ENCODE results near the gene WDR37. TPM values are rescaled to one million over a fixed set of nuclear protein-coding genes. Genes with fewer than 3 reads are reported as not detected.

The WDR37 gene
- total and polyA plus RNA-seq, 2 experiments from 2014 or later, result 13.7 to 16.5 TPM

- Histone ChIP-seq H3K79me2 (ENCODE audit: insufficient read depth) (no peaks in the 10 kb centered on the region), H3K9ac (no peak overlapping the region), H3K4me2 (ENCODE audit: unreplicated experiment) (no peak overlapping the region), H3K36me3 (ENCODE audit: low read depth) (peaks cover 13% of the 10 kb centered on the region; the same call in 1 of the 2 replicates), H4K20me1 (ENCODE audit: insufficient read depth) (no peaks in the 10 kb centered on the region), H3K9me3 (ENCODE audit: low read depth) (no peaks in the 10 kb centered on the region), H3F3A (ENCODE audit: insufficient read depth) (peaks cover 8% of the 10 kb centered on the region; the same call in 1 of the 2 replicates), H3K4me3 (no peak overlapping the region), H3K4me1 (ENCODE audit: insufficient read depth) (no peaks in the 10 kb centered on the region), H3K27ac (no peak overlapping the region), H3K9me2 (ENCODE audit: insufficient read depth) (no peaks in the 10 kb centered on the region), H2AFZ (no peak overlapping the region), H3K27me3 (replicated peaks; ENCODE audit: insufficient read depth) (no peaks in the 10 kb centered on the region)
- in situ Hi-C loops (cut with MboI), result no loop called here
- TF ChIP-seq EZH2 (IDR thresholded peaks at IDR 0.05; ENCODE audit: insufficient read depth, poor library complexity, severe bottlenecking) (no peak), EZH2phosphoT487 (IDR thresholded peaks at IDR 0.05; ENCODE audit: insufficient read depth, low read depth) (no peak)
- no peak for DNase-seq
- 95 to 96% methylated on average over 10 of the region's 10 CpGs for whole genome bisulfite sequencing, 2 experiments (ENCODE audit: low coverage in 1 of 2, low lambda C conversion rate in 2 of 2, missing lambda C conversion rate in 2 of 2)
These were observed 74.0 kb downstream of the WDR37 start for GRCh38 chr10:1130226-1130625.

DNA sequence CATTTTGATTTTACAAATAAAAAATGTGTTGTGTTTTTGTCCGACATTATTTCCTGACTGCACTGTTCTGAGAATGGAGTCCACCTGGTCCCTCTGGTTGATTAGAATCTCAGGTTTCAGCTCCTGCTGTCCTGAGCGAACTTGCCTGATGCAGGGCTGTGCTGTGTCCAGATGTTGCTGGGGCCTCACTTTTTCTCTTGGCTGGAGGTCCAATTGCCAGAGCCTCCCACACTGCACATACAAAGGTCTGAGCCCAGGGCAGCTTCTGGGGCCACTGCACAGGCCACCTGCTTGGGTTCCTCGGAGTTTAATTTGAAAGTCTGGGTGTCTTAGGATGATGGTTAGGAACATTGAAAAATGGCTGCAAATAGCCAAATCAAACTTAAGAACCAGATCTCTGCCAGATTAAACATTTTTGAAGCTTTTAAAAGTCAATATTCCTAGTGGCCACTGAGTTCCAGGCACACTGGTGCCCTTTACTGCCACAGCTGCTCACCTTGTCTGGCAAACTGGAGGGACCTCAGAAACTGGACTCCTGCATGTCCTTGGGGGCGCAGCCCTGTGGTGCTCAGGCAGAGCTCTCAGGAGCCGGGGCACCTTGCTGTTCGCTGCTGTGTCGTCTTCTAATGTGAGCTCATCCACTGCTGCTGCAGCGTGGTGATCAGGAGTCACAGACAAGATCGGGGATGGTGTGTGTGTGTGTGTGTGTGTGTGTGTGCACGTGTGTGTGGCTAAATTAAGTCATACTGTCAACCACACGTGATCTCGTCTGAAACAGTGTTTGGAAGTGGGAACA is 75.0 kb downstream of the WDR37 start:
- no peaks in the 10 kb centered on the region for H3K27me3 ChIP-seq (replicated peaks; ENCODE audit: insufficient read depth)
- in situ Hi-C loops (cut with MboI), result no loop called here
- WGBS, 2 experiments (ENCODE audit: low coverage in 1 of 2, low lambda C conversion rate in 2 of 2, missing lambda C conversion rate in 2 of 2), result 80 to 81% methylated on average over 12 of the region's 12 CpGs
- no peak for TF ChIP-seq EZH2phosphoT487 (IDR thresholded peaks at IDR 0.05; ENCODE audit: insufficient read depth, low read depth)
- no peak for TF ChIP-seq EZH2 (IDR thresholded peaks at IDR 0.05; ENCODE audit: insufficient read depth, poor library complexity, severe bottlenecking)
- no peaks in the 10 kb centered on the region for H3K9me3 ChIP-seq (ENCODE audit: low read depth)
- no peak overlapping the region for H3K9ac ChIP-seq
- H4K20me1 ChIP-seq (ENCODE audit: insufficient read depth), result no peaks in the 10 kb centered on the region
- H3K4me3 ChIP-seq, result no peak overlapping the region
- no peak overlapping the region for H3K4me2 ChIP-seq (ENCODE audit: unreplicated experiment)
- H3K36me3 ChIP-seq (ENCODE audit: low read depth), result peaks cover 11% of the 10 kb centered on the region; the same call in 1 of the 2 replicates
- peaks cover 8% of the 10 kb centered on the region; the same call in 1 of the 2 replicates for H3F3A ChIP-seq (ENCODE audit: insufficient read depth)
- H3K79me2 ChIP-seq (ENCODE audit: insufficient read depth), result no peaks in the 10 kb centered on the region
- H3K9me2 ChIP-seq (ENCODE audit: insufficient read depth), result no peaks in the 10 kb centered on the region
- H3K27ac ChIP-seq, result no peak overlapping the region
- DNase-seq, result no peak
- no peak overlapping the region for H2AFZ ChIP-seq
- H3K4me1 ChIP-seq (ENCODE audit: insufficient read depth), result no peaks in the 10 kb centered on the region

GRCh38 chr10:1132584-1132983 is 76.4 kb downstream of the WDR37 start:
- Histone ChIP-seq H2AFZ (no peak overlapping the region), H4K20me1 (ENCODE audit: insufficient read depth) (no peaks in the 10 kb centered on the region), H3K36me3 (ENCODE audit: low read depth) (peaks cover 11% of the 10 kb centered on the region; the same call in 1 of the 2 replicates), H3K4me1 (ENCODE audit: insufficient read depth) (no peaks in the 10 kb centered on the region), H3F3A (ENCODE audit: insufficient read depth) (peaks cover 8% of the 10 kb centered on the region; the same call in 1 of the 2 replicates), H3K9me2 (ENCODE audit: insufficient read depth) (no peaks in the 10 kb centered on the region), H3K4me3 (no peak overlapping the region), H3K79me2 (ENCODE audit: insufficient read depth) (no peaks in the 10 kb centered on the region), H3K27me3 (replicated peaks; ENCODE audit: insufficient read depth) (no peaks in the 10 kb centered on the region), H3K27ac (no peak overlapping the region), H3K9me3 (ENCODE audit: low read depth) (no peaks in the 10 kb centered on the region), H3K9ac (no peak overlapping the region), H3K4me2 (ENCODE audit: unreplicated experiment) (no peak overlapping the region)
- TF ChIP-seq EZH2phosphoT487 (IDR thresholded peaks at IDR 0.05; ENCODE audit: insufficient read depth, low read depth) (no peak), EZH2 (IDR thresholded peaks at IDR 0.05; ENCODE audit: insufficient read depth, poor library complexity, severe bottlenecking) (no peak)
- in situ Hi-C loops (cut with MboI), result no loop called here
- 98% methylated on average over 9 of the region's 10 CpGs for WGBS, 2 experiments (ENCODE audit: low coverage in 1 of 2, low lambda C conversion rate in 2 of 2, missing lambda C conversion rate in 2 of 2)
- no peak for DNase-seq

DNA sequence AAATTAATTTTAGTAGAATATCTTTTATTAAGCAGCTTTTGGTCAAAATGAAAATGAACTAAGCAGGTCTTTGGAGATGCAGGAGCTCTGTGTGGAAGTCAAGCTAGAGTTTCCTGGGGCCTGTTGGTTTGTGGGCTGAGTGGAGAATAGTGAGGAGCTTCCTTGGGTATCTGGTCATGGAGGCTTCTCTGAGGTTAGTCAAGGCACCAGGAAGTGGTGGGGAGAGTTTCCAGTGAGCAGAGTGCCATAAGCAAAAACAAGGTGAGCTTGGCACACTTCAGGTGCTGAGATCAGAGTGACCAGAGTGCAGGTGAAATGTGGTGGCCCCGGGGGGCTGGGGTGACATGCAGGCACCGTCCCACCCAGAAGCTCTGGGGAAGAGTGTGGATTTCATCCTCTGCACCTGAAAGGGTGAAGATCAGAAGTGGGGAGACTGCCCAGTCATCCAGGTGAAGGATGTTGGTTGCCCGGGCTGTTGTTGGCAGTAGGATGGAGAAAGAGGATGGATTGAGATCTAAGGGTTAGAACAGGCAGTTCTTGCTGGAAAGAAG is 77.4 kb downstream of the WDR37 start:
- Histone ChIP-seq H3K36me3 (ENCODE audit: low read depth) (peaks cover 11% of the 10 kb centered on the region; the same call in 1 of the 2 replicates), H3K27me3 (replicated peaks; ENCODE audit: insufficient read depth) (no peaks in the 10 kb centered on the region), H3K4me3 (no peak overlapping the region), H3F3A (ENCODE audit: insufficient read depth) (peaks cover 5% of the 10 kb centered on the region; the same call in 1 of the 2 replicates), H3K79me2 (ENCODE audit: insufficient read depth) (no peaks in the 10 kb centered on the region), H3K9me2 (ENCODE audit: insufficient read depth) (no peaks in the 10 kb centered on the region), H3K27ac (no peak overlapping the region), H3K4me1 (ENCODE audit: insufficient read depth) (no peaks in the 10 kb centered on the region), H3K4me2 (ENCODE audit: unreplicated experiment) (no peak overlapping the region), H3K9me3 (ENCODE audit: low read depth) (no peaks in the 10 kb centered on the region), H2AFZ (no peak overlapping the region), H4K20me1 (ENCODE audit: insufficient read depth) (no peaks in the 10 kb centered on the region), H3K9ac (no peak overlapping the region)
- WGBS, 2 experiments (ENCODE audit: low coverage in 1 of 2, low lambda C conversion rate in 2 of 2, missing lambda C conversion rate in 2 of 2), result 94 to 98% methylated on average over 3 of the region's 3 CpGs
- in situ Hi-C loops (cut with MboI), result no loop called here
- DNase-seq, result no peak
- TF ChIP-seq EZH2phosphoT487 (IDR thresholded peaks at IDR 0.05; ENCODE audit: insufficient read depth, low read depth) (no peak), EZH2 (IDR thresholded peaks at IDR 0.05; ENCODE audit: insufficient read depth, poor library complexity, severe bottlenecking) (no peak)

Data from GM23248 (cell line).